Measurements from ENCODE around the gene PTPN2.

- TF ChIP-seq CTCF (IDR thresholded peaks at IDR 0.05) (no peak), EZH2 (IDR thresholded peaks at IDR 0.05; ENCODE audit: borderline replicate concordance, insufficient read depth, low read depth, low read length, poor library complexity, severe bottlenecking) (no peak)
Measured at GRCh38 chr18:12868576-12868975, 15.5 kb downstream of the PTPN2 start.

All from B cell (primary cell).